ENCODE data around the gene FTO.
"Not testable (repeated sequence)": the region's sequence is repeated elsewhere in the genome, so short reads cannot be mapped to it uniquely, and the experiment has no call there.

Gene FTO

GRCh38 chr16:53832896-53833544, 129.1 kb downstream of the FTO start:
- DNase-seq = no peak

GRCh38 chr16:53836142-53836541, 132.2 kb downstream of the FTO start:
- no peak for DNase-seq

GRCh38 chr16:53836680-53837079, 132.7 kb downstream of the FTO start:
- no peak for DNase-seq

GRCh38 chr16:53837426-53837825, 133.5 kb downstream of the FTO start:
- no peak for DNase-seq

- DNase-seq = no peak
Observed at GRCh38 chr16:53839150-53839549, 135.2 kb downstream of the FTO start.

GRCh38 chr16:53840456-53840855, 136.5 kb downstream of the FTO start:
- DNase-seq = no peak

GRCh38 chr16:53841884-53842283, 137.9 kb downstream of the FTO start:
- DNase-seq = no peak

- DNase-seq = no peak
Observed at GRCh38 chr16:53843084-53843483, 139.1 kb downstream of the FTO start.

GRCh38 chr16:53844804-53845203, 140.8 kb downstream of the FTO start:
- DNase-seq = no peak

GRCh38 chr16:53846549-53846948, 142.6 kb downstream of the FTO start:
- not testable (repeated sequence) for DNase-seq

GRCh38 chr16:53846971-53847370, 143.0 kb downstream of the FTO start:
- DNase-seq = no peak

- DNase-seq = no peak
Observed at GRCh38 chr16:53848277-53848942, 144.5 kb downstream of the FTO start.

- DNase-seq = no peak
Observed at GRCh38 chr16:53848950-53849349, 145.0 kb downstream of the FTO start.

GRCh38 chr16:53849585-53849984, 145.6 kb downstream of the FTO start:
- no peak for DNase-seq

GRCh38 chr16:53849994-53850393, 146.0 kb downstream of the FTO start:
- DNase-seq = no peak

GRCh38 chr16:53852678-53853077, 148.7 kb downstream of the FTO start:
- DNase-seq = no peak

GRCh38 chr16:53855056-53855455, 151.1 kb downstream of the FTO start:
- DNase-seq = no peak

GRCh38 chr16:53855511-53855910, 151.6 kb downstream of the FTO start:
- no peak for DNase-seq

GRCh38 chr16:53859995-53860540, 156.1 kb downstream of the FTO start:
- DNase-seq = no peak

- DNase-seq = no peak
Observed at GRCh38 chr16:53863861-53864260, 159.9 kb downstream of the FTO start.

GRCh38 chr16:53864819-53865493, 161.0 kb downstream of the FTO start:
- no peak for DNase-seq

- DNase-seq = no peak
Observed at GRCh38 chr16:53865494-53865863, 161.5 kb downstream of the FTO start.

- DNase-seq = no peak
Observed at GRCh38 chr16:53866520-53866919, 162.6 kb downstream of the FTO start.

GRCh38 chr16:53870831-53871230, 166.9 kb downstream of the FTO start:
- DNase-seq = no peak
